NCI-H2196 treated with DMSO at 0.1 percent for 48 hours (cell line): ENCODE data around the gene ITPRID2.
"Not testable (repeated sequence)": the region's sequence is repeated elsewhere in the genome, so short reads cannot be mapped to it uniquely, and the experiment has no call there.

Experiments used
- DNase-seq: peaks from one replicate; lab custom pipeline; 2025; ENCODE audit not compliant: unreplicated experiment; lab: John Stamatoyannopoulos, UW

The ITPRID2 gene

GRCh38 chr2:181915102-181915501 lies 23.6 kb downstream of the ITPRID2 start:
- DNase-seq: no peak

- DNase-seq: no peak
Observed at GRCh38 chr2:181916726-181917718, 25.5 kb downstream of the ITPRID2 start.

GRCh38 chr2:181918188-181918587 lies 26.7 kb downstream of the ITPRID2 start:
- no peak for DNase-seq

GRCh38 chr2:181923121-181923520 lies 31.6 kb downstream of the ITPRID2 start:
- DNase-seq: no peak

DNA sequence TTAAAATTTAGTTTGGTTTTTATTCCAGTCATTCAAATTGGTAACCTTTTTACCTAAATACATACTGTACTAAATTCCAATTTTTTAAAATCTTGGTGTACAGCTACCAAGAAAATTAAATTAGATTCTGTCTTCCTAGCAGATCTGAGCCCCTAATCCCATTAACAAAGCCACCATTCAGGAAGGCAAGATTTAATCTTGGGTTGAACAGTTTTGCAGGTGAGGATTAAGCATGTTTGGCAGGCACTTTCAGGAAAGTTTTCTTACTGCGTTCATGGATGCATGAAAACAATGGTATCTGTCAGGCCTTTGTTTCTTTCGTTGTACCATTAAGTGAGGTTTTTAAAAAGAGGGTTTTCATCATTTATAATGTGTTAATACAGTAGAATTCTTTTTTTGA lies 32.8 kb downstream of the ITPRID2 start:
- DNase-seq: no peak

DNA sequence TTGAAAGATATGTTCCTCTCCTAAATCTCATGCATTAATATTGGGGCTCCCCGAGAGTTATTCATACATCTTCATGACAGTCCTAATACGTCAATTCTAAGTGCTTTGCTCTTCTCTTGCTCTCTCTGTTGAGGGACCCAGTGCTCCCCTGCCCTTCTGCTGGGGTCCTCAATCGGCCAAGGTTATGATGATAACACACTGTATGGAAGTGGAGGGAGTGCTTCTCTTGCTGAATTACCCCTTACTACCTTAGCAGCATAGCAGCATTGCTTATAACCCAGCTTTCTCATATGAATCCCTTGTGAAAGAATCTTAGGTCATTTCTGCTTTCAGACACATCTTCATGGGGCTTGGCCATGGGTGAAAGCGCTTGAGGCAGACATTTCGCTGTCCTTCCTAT lies 43.2 kb downstream of the ITPRID2 start:
- no peak for DNase-seq

- no peak for DNase-seq
Observed at GRCh38 chr2:181937473-181937872, 45.9 kb downstream of the ITPRID2 start.

GRCh38 chr2:181943411-181944124 lies 52.0 kb downstream of the ITPRID2 start:
- no peak for DNase-seq

- DNase-seq: no peak
Observed at GRCh38 chr2:181944164-181944913, 52.8 kb downstream of the ITPRID2 start.

DNA sequence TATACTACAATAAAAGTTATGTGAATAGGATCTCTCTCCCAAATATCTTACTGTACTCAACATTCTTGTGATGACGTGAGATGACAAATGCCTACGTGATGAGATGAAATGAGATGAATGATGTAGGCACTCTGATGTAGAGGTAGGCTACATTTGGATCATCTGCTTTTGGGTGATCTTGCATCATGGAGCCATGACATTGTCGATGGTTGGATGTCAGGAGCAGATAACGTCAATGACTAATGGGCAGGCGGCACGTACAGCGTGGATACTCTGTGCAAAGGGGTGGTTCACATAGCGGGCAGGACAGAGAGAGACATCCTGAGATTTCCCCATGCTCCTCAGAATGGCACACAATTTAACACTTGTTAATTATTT lies 53.4 kb downstream of the ITPRID2 start:
- no peak for DNase-seq

DNA sequence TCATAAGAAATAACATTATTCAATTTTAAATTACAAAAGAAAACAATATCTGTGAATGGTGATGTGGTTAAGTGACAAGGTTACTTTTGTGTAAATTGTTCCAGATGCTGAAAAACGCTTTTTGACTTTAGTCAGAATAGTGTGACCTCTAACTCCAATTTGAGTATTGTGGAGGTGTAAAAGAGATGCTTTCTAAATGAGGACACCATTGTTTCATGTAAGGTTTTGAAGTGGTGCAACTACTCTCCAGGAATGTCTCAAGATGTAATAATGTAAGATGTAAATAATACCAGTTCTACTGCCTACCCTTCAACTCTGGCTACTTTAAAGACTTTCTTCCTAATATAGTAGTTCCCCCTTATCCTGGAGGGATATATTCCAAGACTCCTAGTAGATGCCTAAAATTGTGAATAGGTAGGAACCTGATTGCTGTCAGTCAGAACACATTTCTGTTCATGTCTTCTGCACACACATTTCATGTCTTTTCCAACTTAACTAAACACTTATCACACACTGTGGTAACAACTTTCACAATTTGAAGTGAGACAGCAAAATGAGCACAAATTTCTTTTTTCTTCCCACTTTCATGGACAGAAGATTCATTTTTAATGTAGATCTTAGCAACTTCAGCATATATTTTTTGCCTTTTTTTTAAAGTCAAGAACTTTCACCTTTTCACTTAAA lies 55.1 kb downstream of the ITPRID2 start:
- DNase-seq: no peak

- DNase-seq: no peak
Observed at GRCh38 chr2:181947273-181947672, 55.7 kb downstream of the ITPRID2 start.

DNA sequence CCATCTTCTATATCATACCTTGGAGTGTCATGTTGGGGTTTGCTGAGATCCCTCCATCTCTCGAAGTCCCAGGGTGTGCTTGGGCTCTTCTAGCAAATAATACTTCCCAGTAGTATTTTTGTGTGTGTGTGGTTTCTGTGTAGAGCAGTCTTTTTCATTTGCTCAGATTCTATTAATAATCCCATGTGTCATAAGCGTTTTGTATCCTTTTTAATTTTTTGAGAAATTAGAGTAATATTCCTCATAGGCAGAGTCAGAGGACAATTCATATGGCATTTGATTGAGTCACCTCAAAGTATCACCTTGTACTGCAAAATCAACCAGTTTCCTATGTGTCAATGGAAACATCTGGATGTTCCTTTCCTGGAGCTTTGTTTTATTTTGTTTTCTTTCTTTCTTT lies 56.7 kb downstream of the ITPRID2 start:
- DNase-seq: no peak

DNA sequence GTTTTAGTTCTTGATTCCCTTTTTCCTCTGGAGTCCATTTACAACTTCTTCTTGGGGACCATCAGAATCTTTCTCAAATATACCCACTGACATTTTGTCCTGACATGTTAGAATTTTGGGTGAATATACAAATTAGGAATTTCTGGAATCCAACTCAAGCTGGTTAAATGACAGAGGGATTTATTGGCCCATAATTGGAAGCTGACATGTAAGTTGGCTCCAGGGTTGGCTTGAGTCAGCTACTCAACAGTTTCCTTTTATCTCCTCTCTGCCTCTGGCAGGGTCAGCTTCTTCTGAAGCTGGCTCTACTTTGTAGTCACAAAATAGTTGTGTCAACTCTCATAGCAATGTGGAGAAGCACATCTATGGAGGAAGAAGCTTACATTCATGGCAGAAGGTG lies 57.5 kb downstream of the ITPRID2 start:
- no peak for DNase-seq

DNA sequence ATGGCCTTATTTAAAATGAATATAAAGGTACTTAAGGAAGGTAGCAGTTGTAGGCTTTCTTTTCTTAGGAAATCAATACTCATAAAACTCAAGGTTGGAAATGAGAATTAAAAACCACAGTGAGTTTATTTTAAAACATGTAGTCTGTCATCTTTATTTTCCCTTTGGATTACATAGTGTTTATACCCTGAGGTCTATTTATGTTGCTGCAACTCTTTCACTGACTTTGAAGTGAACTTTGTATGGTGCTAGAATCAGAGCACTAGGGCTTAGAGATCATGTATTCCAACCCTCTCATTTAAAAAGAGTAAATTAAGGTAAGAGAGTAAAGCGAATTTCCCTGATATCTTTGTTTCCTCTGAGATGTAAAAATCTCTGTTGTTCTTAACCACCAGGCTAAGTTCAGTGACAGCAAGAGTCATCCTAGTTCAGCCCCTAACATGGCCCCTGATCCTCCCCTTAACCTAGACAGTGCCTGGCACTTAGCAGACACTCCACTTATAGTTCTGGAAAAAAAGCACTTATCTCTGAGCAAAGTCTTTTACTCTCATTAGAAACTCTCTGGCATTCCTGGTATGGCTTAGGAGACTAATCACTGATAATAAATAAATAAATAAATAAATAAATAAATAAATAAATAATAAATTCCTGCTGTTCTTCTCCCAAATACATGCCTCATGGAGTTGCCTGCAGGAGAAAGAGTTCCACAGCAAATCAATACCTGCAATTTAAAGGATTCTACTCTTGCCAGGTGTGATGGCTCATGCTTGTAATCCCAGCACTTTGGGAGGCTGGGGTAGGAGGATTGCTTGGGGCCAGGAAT lies 61.1 kb downstream of the ITPRID2 start:
- DNase-seq: no peak

GRCh38 chr2:181953881-181954537 lies 62.5 kb downstream of the ITPRID2 start:
- no peak for DNase-seq

GRCh38 chr2:181954538-181954883 lies 63.0 kb downstream of the ITPRID2 start:
- no peak for DNase-seq

DNA sequence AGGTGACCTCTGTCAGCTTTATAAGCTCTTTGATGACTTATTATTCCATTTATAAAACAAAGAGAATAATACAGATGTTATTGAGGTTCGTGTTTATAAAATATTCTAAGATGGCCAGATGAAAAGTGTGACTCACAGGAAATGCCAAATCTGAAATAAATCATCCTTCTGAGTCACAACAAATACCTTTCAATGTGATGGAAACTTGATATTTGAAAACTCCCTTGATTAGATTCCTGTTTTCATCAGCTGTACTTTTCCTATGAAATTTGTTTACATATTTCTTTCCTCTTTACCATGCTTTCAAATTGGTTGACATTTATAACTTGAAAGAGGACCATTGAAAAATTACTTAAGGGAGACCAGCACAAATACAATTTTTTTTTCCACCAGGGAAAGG lies 63.5 kb downstream of the ITPRID2 start:
- no peak for DNase-seq

- not testable (repeated sequence) for DNase-seq
Observed at GRCh38 chr2:181955866-181956265, 64.3 kb downstream of the ITPRID2 start.

GRCh38 chr2:181957668-181958067 lies 66.1 kb downstream of the ITPRID2 start:
- no peak for DNase-seq
